ENCODE results near the gene PPP2R2C. TPM values are rescaled to one million over a fixed set of nuclear protein-coding genes. Genes with fewer than 3 reads are reported as not detected.

Gene PPP2R2C
- total RNA-seq, 1 donor from 2014 or later: 10.8 TPM

- Mint-ChIP-seq H3K4me1 (ENCODE audit: unreplicated experiment) (peaks cover 14% of the 10 kb centered on the region), H3K9me3 (no peaks in the 10 kb centered on the region), H3K4me3 (peak overlapping the region; percentile 81), H3K36me3 (no peaks in the 10 kb centered on the region), H3K27me3 (peaks cover 82% of the 10 kb centered on the region), H3K27ac (peak overlapping the region; percentile 92)
- no peak for TF ChIP-seq CTCF (conservative IDR thresholded peaks at IDR 0.05)
- no peak for DNase-seq (ENCODE audit: extremely low spot score, unreplicated experiment)
Measured at GRCh38 chr4:6402566-6403399, 69.6 kb downstream of the PPP2R2C start.

- Mint-ChIP-seq H3K36me3 (no peaks in the 10 kb centered on the region), H3K4me1 (ENCODE audit: unreplicated experiment) (peaks cover 14% of the 10 kb centered on the region), H3K9me3 (no peaks in the 10 kb centered on the region), H3K27me3 (peaks cover 80% of the 10 kb centered on the region), H3K4me3 (no peak overlapping the region), H3K27ac (no peak overlapping the region)
- TF ChIP-seq CTCF (conservative IDR thresholded peaks at IDR 0.05): no peak
- DNase-seq (ENCODE audit: extremely low spot score, unreplicated experiment): no peak
Measured at GRCh38 chr4:6401797-6402196, 70.6 kb downstream of the PPP2R2C start.

GRCh38 chr4:6396696-6397236 is 75.6 kb downstream of the PPP2R2C start:
- no peak for TF ChIP-seq CTCF (conservative IDR thresholded peaks at IDR 0.05)
- Mint-ChIP-seq H3K36me3 (no peaks in the 10 kb centered on the region), H3K9me3 (no peaks in the 10 kb centered on the region), H3K4me3 (no peak overlapping the region), H3K27me3 (peaks cover 48% of the 10 kb centered on the region), H3K4me1 (ENCODE audit: unreplicated experiment) (no peaks in the 10 kb centered on the region), H3K27ac (no peak overlapping the region)
- no peak for DNase-seq (ENCODE audit: extremely low spot score, unreplicated experiment)

GRCh38 chr4:6395466-6396228 is 76.8 kb downstream of the PPP2R2C start:
- H3K27me3 Mint-ChIP-seq: peaks cover 43% of the 10 kb centered on the region
- H3K4me3 Mint-ChIP-seq: no peak overlapping the region
- no peak for TF ChIP-seq CTCF (conservative IDR thresholded peaks at IDR 0.05)
- H3K4me1 Mint-ChIP-seq (ENCODE audit: unreplicated experiment): peaks cover 4% of the 10 kb centered on the region
- no peaks in the 10 kb centered on the region for H3K9me3 Mint-ChIP-seq
- no peak overlapping the region for H3K27ac Mint-ChIP-seq
- no peak for DNase-seq (ENCODE audit: extremely low spot score, unreplicated experiment)
- no peaks in the 10 kb centered on the region for H3K36me3 Mint-ChIP-seq

- no peak overlapping the region for H3K4me3 Mint-ChIP-seq
- H3K27me3 Mint-ChIP-seq: peaks cover 36% of the 10 kb centered on the region
- H3K27ac Mint-ChIP-seq: no peak overlapping the region
- no peaks in the 10 kb centered on the region for H3K36me3 Mint-ChIP-seq
- no peak for DNase-seq (ENCODE audit: extremely low spot score, unreplicated experiment)
- H3K4me1 Mint-ChIP-seq (ENCODE audit: unreplicated experiment): peaks cover 4% of the 10 kb centered on the region
- H3K9me3 Mint-ChIP-seq: no peaks in the 10 kb centered on the region
- TF ChIP-seq CTCF (conservative IDR thresholded peaks at IDR 0.05): no peak
Measured at GRCh38 chr4:6394671-6395081, 77.7 kb downstream of the PPP2R2C start.
